HepG2 (cell line): ENCODE data around the gene PITPNM2. TPM values are rescaled to one million over a fixed set of nuclear protein-coding genes. Genes with fewer than 3 reads are reported as not detected.

ENCODE experiments used
- ATAC-seq: fragments of 200-7000 bp; cut with Tn5 transposase; 3 replicates; pipeline ENCODE4 v1.9.1; 2020; ENCODE audit warnings: mild to moderate bottlenecking, moderate library complexity
- BruUV-seq: library from RNA; stranded (reverse); fragments of 400-500 nt; replicated peaks from 2 replicates; lab custom pipeline; 2021; lab: Mats Ljungman, UMichigan
- CTCF ChIA-PET: fragments of 300-600 bp; formaldehyde crosslinking; extraction: SDS; loops from one replicate; lab custom pipeline; 2021; ENCODE audit warnings: low total read pairs, inconsistent platforms, low intra/inter-chr PET ratio; lab: Yijun Ruan, JAX
- POLR2A ChIA-PET: fragments of 350-600 bp; sonication (Branson Sonifier 250); formaldehyde crosslinking; loops from one replicate; lab custom pipeline; 2020; ENCODE audit warnings: antibody characterized with exemption, inconsistent platforms; lab: Yijun Ruan, JAX
- DNase-seq: peaks from one replicate; pipeline ENCODE4 v3.0.0-alpha.2; 2015; ENCODE audit warnings: low spot score
- FAIRE-seq: peaks from 3 replicates; lab custom pipeline; 2011; peaks lifted over from hg19 to GRCh38; lab: Jason Lieb, UNC
- H2AFZ ChIP-seq: one replicate; pipeline ENCODE4 v1.6.1; 2011; ENCODE audit warnings: low read length, inconsistent platforms
- H3K27ac ChIP-seq: fragments of 300-600 bp; 3 replicates; pipeline ENCODE4 v1.8.0; 2011; ENCODE audit warnings: mixed run types, mild to moderate bottlenecking, mixed read lengths, low read length, inconsistent platforms; ENCODE audit not compliant: insufficient read depth; ENCODE audit errors: extremely low read length
- H3K27me3 ChIP-seq, 2 experiments: fragments of 200-600 bp in 1 of 2; 2 replicates in 1 of 2; 3 replicates in 1 of 2; pipeline versions ENCODE4 v1.6.0 to v1.8.0; 2011; ENCODE audit warnings: low read length in 2 of 2, mild to moderate bottlenecking in 2 of 2, moderate library complexity in 2 of 2, inconsistent platforms in 1 of 2; ENCODE audit not compliant: insufficient read depth in 2 of 2, control insufficient read depth in 1 of 2
- H3K36me3 ChIP-seq, 2 experiments: fragments of 200-600 bp in 1 of 2; replicated peaks in 1 of 2; 2 replicates in 1 of 2; 3 replicates in 1 of 2; pipeline versions ENCODE4 v1.5.1 to v1.8.0; 2011; ENCODE audit warnings: low read length in 2 of 2, inconsistent platforms in 1 of 2; ENCODE audit not compliant: insufficient read depth in 2 of 2, control insufficient read depth in 1 of 2
- H3K4me1 ChIP-seq: 2 replicates; pipeline ENCODE4 v1.5.1; 2012; ENCODE audit warnings: low read length, inconsistent platforms; ENCODE audit not compliant: insufficient read depth
- H3K4me2 ChIP-seq: 2 replicates; pipeline ENCODE4 v1.6.0; 2011; ENCODE audit warnings: low read depth, low read length, inconsistent platforms
- H3K4me3 ChIP-seq, 3 experiments: fragments of 200-600 bp in 1 of 3; sonication (generic), shearing (Covaris generic) in 1 of 3; replicated peaks in 1 of 3; 2 replicates each; pipeline ENCODE4 v1.5.1; 2011 to 2016; ENCODE audit warnings: low read length in 3 of 3, inconsistent platforms in 2 of 3, low read depth in 2 of 3, mild to moderate bottlenecking in 2 of 3, control low read depth in 1 of 3, mixed read lengths in 1 of 3; ENCODE audit not compliant: insufficient read depth in 1 of 3
- H3K79me2 ChIP-seq: one replicate; pipeline ENCODE4 v1.6.1; 2011; ENCODE audit warnings: low read length, inconsistent platforms; ENCODE audit not compliant: insufficient read depth
- H3K9ac ChIP-seq: 2 replicates; pipeline ENCODE4 v1.6.0; 2011; ENCODE audit warnings: mild to moderate bottlenecking, low read depth, low read length, inconsistent platforms; ENCODE audit not compliant: insufficient read depth
- H3K9me3 ChIP-seq: 2 replicates; pipeline ENCODE4 v1.5.1; 2012; ENCODE audit warnings: mild to moderate bottlenecking, low read length
- H4K20me1 ChIP-seq: 2 replicates; pipeline ENCODE4 v1.6.0; 2011; ENCODE audit warnings: inconsistent platforms, mild to moderate bottlenecking, low read length, moderate library complexity; ENCODE audit not compliant: insufficient read depth
- SMYD3 ChIP-seq: sonication (generic); formaldehyde crosslinking; IDR thresholded peaks from 2 replicates; pipeline ENCODE4 v1.8.1; 2023; ENCODE audit warnings: mild to moderate bottlenecking, missing genetic modification reagents
- SP1 ChIP-seq, 2 experiments: fragments of 450-650 bp in 1 of 2; sonication (generic) in 1 of 2; formaldehyde crosslinking in 1 of 2; IDR thresholded peaks; 2 replicates each; pipeline versions ENCODE4 v1.4.0 to v1.6.1; 2016 to 2020; ENCODE audit warnings: missing genetic modification reagents in 1 of 2
- TBX2 ChIP-seq: sonication (generic); formaldehyde crosslinking; IDR thresholded peaks from 2 replicates; pipeline ENCODE4 v1.5.0; 2020; ENCODE audit warnings: missing genetic modification reagents, mild to moderate bottlenecking, borderline replicate concordance
- TSC22D2 ChIP-seq: sonication (generic); formaldehyde crosslinking; IDR thresholded peaks from 2 replicates; pipeline ENCODE4 v1.5.1; 2020; ENCODE audit warnings: missing genetic modification reagents, mild to moderate bottlenecking, borderline replicate concordance
- ZBTB21 ChIP-seq: sonication (generic); formaldehyde crosslinking; IDR thresholded peaks from 2 replicates; pipeline ENCODE4 v1.4.0; 2020; ENCODE audit warnings: missing genetic modification reagents
- ZNF460 ChIP-seq: sonication (generic); formaldehyde crosslinking; IDR thresholded peaks from 2 replicates; pipeline ENCODE4 v1.5.1; 2020; ENCODE audit warnings: missing genetic modification reagents, mild to moderate bottlenecking, borderline replicate concordance
- ZNF781 ChIP-seq: sonication (generic); formaldehyde crosslinking; IDR thresholded peaks from 2 replicates; pipeline ENCODE4 v1.5.1; 2020; ENCODE audit warnings: borderline replicate concordance, mild to moderate bottlenecking, missing genetic modification reagents; ENCODE audit errors: not compliant biosample characterization
- ZNF800 ChIP-seq: sonication (generic); formaldehyde crosslinking; IDR thresholded peaks from 2 replicates; pipeline ENCODE4 v1.4.0; 2020; ENCODE audit warnings: missing genetic modification reagents
- WGBS: methylation state at CpG from one replicate; pipeline ENCODE4 v1.1.6; 2017; ENCODE audit warnings: low lambda C conversion rate; 5-methylcytosine and 5-hydroxymethylcytosine counted together
- in situ Hi-C: cut with HindIII; loops from 2 replicates; pipeline ENCODE4 v1.10.0; 2017; ENCODE audit warnings: low pct_unique_long_range_greater_than_20kb; ENCODE audit not compliant: extremely low pct_ligation_motif_present
- intact Hi-C: fragments of 100-400 bp; cut with micrococcal nuclease; formaldehyde crosslinking; loops from one replicate; pipeline ENCODE4 v1.10.0; 2022; ENCODE audit not compliant: unreplicated experiment
- polyA plus RNA-seq, 8 experiments: library from polyadenylated mRNA; depleted of rRNA in 3 of 8; stranded (reverse) in 7 of 8; unstranded in 1 of 8; fragments of >200 nt; fragmentation: Illumina TruSeq in 4 of 8; extraction: Trizol in 4 of 8; gene quantifications; 2 replicates each; pipeline versions ENCODE4 v1.2.1 to v1.2.3, GENCODE V29; 2011 to 2016; ENCODE audit warnings: low read depth in 4 of 8, missing spikeins in 1 of 8, mixed read lengths in 1 of 8; ENCODE audit not compliant: insufficient read depth in 1 of 8
- total RNA-seq, 5 experiments: library from RNA; depleted of rRNA; stranded (reverse); fragments of >200 nt; fragmentation: Illumina TruSeq; extraction: Trizol; gene quantifications; 2 replicates each; pipeline ENCODE4 v1.2.3, GENCODE V29; 2016; ENCODE audit warnings: low read depth in 1 of 5

PITPNM2 gene
- total and polyA plus RNA-seq, 2 of the 13 experiments (the other 11 are each of a cell fraction or from before 2014, with no cell fraction given): 4.2 to 5.3 TPM

DNA sequence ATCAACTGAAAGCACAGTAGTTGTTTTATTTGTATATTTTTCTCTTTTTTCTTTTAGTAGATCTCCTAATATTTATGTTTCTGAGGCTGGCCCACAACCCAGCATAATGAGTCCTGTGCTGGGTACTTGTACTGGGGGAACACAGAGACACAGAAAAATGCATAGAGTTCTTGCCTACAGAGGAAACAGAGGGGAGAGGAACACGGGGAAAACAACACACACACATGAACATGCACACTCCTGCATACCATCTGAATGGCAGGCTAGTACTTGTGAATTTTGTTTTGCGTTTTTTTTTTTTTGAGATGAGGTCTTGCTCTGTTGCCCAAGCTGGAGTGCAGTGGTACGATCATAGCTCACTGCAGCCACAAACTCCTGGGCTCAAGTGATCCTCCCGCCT is 21.3 kb downstream of the PITPNM2 start:
- H2AFZ ChIP-seq: no peak overlapping the region
- H4K20me1 ChIP-seq: no peaks in the 10 kb centered on the region
- peaks cover 4% of the 10 kb centered on the region for H3K79me2 ChIP-seq
- BruUV-seq: no TSS peak
- TF ChIP-seq ZNF460 (CRISPR knock-in tag): no peak
- TF ChIP-seq TSC22D2 (CRISPR knock-in tag): no peak
- TF ChIP-seq SP1 (IDR thresholded peaks at IDR 0.05): no peak
- TF ChIP-seq SP1 (CRISPR knock-in tag; IDR thresholded peaks at IDR 0.05): no peak
- TF ChIP-seq ZNF800: no peak
- TF ChIP-seq ZBTB21 (CRISPR knock-in tag): no peak
- TF ChIP-seq TBX2: no peak
- no peak for TF ChIP-seq ZNF781
- no peak for TF ChIP-seq SMYD3 (CRISPR knock-in tag)
- in situ Hi-C loops (no loop called here), intact Hi-C loops (no loop called here)
- H3K36me3 ChIP-seq: no peaks in the 10 kb centered on the region
- DNase-seq (no peak), ATAC-seq (no peak), FAIRE-seq (no peak)
- CTCF ChIA-PET: no interaction called here
- no peaks in the 10 kb centered on the region for H3K9me3 ChIP-seq
- POLR2A ChIA-PET: interaction anchor here (2.7 kb wide), 1 partner anchor 12 kb away, joined by 9 read pairs; no protein-coding TSS in a partner anchor
- H3K9ac ChIP-seq: no peak overlapping the region
- H3K27ac ChIP-seq: no peak overlapping the region
- no peak overlapping the region for H3K4me3 ChIP-seq
- H3K4me1 ChIP-seq: peaks cover 33% of the 10 kb centered on the region
- no peaks in the 10 kb centered on the region for H3K27me3 ChIP-seq
- no peak overlapping the region for H3K4me2 ChIP-seq
- 100% methylated on average over 4 of the region's 4 CpGs for WGBS
